H4 (cell line): Measurements from ENCODE around the gene RAB36. TPM values are rescaled to one million over a fixed set of nuclear protein-coding genes. Genes with fewer than 3 reads are reported as not detected.

Source experiments
- DNase-seq: peaks from one replicate; pipeline ENCODE4 v3.0.0-alpha.2; 2015; ENCODE audit warnings: low spot score
- total RNA-seq: library from RNA; depleted of rRNA; stranded (reverse); fragments of >200 nt; shearing (Covaris generic); gene quantifications from 2 replicates; pipeline ENCODE4 v1.2.3, GENCODE V29; 2014

The RAB36 gene
- total RNA-seq, 1 experiment from 2014 or later, result 3.0 TPM

DNA sequence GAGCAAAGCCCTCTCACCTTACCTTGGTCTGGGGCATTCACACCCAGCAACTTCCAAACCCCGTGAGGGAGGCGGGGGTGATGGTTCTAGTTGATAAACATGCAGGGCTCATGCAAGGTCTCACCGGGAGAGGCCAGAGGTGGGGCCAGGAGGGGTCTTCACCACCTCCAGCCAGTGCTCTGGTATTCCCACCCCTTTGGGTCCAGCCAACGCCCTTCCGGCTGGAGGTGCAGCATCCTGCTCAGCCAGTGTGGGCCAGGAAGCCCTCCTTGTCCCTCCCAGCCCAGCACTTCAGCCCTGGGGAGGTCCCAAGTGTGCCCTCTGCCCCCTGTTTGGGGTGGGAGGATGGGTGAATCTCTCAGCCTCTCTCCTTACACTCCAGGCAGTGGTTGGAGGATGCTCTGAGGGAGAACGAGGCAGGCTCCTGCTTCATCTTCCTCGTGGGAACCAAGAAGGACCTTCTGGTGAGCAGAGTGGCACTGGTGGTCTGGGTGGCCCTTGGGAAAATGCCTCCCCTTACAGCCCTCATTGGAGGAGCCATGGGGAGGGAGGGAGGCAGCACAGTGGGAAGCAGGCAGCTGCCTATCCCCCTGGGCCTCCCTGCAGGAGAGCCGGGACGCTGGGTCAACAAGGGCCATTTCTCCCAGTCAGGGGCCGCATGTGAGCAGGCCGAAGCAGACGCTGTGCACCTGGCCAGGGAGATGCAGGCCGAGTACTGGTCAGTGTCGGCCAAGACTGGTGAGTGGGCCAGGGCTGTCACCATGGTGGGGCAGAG is 13.4 kb downstream of the RAB36 start:
- no peak for DNase-seq

DNA sequence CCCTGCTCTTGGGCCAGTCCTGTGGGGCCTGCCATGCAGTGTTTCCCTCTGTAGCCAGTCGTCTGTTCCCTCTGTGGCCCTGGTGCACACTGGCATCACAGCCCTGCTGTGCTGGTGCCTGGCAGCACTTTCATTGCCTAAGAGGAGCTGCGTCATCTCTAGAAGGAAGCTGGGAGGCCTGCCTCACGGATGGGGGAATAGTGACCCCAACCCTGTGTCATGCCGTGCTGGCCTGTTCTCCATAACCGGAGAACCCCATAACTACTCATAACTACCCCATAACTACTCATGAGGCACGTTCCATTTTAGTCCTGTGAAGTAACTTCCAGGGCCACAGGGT is 14.0 kb downstream of the RAB36 start:
- no peak for DNase-seq

DNA sequence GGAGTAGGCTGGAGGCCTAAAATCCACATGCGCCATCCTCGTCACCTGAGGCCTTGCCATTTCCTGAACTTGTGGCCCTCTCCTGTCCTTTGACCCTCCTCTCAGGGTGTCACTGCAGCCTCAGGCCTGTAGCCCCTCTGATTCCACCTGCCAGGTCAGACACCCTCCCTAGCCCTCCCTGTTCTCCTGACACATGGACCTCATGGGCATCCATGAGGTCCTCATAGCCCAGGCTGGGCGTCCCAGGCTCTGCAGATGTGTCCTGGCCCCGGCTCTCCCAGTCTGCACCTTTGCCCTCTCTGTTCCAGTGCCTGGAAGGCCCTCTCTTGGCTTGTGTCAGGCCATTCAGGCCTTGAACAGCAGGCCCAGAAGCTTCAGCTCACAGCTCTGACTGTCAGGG is 15.8 kb downstream of the RAB36 start:
- DNase-seq, result no peak

DNA sequence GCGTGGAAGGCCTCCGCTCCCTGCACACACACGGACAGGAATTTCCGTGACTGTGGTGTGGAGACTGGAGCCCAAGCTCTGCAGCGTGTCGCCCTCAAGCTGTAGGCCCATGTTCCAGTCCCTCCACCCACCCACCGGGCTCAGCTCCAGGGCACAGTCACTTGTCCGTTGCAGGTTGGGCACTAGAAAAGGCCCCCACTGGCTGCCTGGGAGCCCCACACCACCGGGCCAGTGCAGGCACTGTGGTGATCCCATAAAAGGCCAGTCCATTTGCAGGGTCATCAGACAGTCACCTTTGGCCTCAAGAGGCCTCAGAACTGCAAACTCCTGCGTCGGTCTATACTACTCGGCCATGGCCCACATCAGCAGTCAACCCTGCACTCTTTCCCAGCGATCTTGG is 16.3 kb downstream of the RAB36 start:
- no peak for DNase-seq

DNA sequence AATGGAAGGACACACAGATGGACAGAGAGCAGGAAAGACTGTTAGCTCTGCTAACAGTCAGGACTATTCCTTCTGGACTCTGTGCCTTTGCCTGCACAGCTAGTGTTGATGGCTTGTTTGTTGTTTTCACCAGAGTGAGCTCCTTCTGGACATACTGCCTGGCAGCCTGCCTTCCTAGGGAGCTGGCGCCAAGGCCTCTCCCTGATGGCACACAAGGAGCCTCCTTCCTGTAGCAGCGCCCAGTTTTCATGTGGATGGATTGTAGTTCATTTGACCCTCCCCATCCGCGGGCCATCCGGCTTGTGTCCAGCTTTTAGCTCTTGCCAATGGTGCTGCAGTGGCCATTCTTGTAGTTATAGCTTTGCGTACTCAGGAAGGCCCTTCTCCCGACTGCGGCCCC is 18.4 kb downstream of the RAB36 start:
- DNase-seq, result no peak

DNA sequence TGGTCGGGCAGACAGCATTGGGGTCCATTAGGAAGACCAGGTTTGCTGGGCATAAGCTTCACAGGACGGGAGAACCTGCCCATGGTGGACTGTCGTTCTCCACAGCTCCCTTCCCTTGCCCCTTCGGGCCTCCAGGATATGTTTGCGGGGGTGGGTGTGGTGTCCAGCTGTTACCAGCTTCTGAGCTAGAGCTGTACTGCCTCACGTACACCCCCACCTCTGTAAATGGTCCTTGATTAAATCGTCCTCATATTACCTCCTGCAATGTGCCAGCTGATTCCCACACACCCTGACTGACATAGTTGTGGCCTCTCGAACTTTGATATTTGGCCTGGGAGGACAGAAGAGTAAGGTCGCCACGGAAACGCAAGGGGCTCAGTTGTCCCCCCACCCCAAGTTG is 18.8 kb downstream of the RAB36 start:
- DNase-seq, result no peak

DNA sequence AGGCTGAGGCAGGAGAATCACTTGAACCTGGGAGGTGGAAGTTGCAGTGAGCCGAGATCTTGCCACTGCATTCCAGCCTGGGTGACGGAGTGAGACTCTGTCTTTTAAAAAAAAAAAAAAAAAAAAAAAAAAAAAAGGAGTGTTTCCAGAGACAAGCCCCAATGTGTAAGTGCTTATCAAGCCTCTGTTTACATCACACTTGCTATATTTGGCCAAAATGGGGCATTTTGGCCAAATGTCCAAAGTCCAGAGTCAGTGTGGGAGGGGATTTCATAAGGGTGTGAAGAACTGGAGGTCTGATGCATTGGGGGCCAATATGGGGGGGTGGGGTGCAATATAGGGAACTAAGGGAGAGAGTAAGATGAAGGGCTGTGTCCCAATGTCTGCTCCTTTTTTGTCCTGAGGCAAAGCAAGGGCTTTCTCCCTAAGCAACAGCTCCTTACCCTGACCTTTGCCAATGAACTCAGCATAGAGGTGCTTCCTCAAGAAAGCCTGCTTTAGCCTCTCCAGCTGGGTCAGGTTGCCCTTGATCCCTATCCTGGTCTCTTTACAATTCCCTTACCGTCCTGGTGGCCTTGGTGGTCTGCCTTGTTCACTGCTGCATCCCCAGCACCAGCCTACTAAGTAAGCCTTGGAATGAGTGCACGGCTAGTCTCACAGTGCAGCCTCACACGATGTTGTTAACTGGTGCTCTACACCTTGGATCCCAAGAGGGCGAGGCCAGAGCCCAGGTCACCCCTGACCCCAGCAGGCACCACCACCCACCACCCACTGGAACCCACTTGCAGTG is 21.0 kb downstream of the RAB36 start:
- DNase-seq, result no peak

DNA sequence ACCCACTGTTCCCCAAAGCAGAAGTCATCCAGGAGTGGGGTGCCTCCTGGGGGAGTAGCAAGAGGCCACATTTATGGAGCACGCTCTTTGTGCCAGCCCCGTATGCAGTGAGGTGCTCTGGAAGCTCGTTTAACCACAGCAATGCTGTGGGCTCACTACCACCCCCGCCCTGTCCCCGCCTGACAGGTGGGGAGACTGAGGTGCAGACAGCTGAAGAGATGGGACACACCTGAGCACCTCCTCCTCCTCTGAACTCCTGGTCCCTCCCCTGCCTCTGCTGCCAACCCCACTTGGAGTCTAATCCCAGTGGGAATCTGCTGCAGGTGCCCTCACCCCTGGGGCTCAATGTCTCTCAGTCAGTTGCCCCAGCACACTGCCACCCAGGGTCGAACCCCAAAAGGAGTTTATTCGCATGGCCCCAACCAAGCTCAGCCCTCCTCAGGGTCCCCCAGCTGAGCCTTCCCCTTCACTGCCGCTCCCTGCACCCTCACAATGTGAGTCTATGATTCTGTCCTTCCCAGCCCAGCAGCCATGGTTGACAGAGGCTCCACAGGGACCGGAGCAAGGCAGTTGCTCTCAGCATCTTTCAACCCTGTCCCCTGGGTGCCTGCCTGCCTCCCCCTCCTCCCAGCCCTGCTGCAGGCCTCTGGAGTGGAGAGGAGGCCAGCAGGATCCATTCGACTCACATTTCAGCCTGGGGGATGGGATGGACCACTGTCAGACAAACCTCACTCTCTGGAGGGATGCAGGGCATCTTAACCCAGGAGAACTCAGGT is 21.8 kb downstream of the RAB36 start:
- DNase-seq, result no peak

DNA sequence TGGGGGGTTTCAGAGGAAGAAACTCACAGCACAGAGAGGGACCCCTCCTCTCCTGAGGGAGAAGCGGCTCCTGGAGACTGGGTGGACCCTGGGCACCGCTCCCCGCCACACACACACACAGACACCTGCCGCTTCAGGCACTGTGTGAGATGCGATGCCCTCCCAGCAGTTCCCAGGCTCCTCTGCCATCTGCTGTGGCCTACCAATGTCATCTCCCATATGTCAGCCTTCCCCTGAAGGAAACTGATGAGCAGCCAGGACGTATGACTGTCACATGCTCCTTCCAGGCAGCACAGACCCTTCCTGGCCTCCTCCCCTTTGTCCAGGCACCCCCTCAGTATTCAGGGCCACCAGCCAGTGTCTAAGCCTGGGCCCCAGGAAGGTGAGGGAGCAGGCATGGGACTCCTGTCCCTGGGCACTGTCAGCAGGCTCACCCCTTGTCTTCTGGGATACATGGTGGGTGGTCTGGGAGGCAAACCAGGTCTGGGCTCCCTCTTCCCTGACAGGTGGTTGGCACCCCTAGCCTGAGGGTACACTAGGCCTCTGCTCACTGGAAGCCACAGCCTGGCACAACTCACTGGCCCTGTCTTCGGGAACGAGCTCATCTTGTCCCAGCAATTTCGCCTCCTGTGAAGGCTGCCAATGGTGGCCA is 23.2 kb downstream of the RAB36 start:
- no peak for DNase-seq

DNA sequence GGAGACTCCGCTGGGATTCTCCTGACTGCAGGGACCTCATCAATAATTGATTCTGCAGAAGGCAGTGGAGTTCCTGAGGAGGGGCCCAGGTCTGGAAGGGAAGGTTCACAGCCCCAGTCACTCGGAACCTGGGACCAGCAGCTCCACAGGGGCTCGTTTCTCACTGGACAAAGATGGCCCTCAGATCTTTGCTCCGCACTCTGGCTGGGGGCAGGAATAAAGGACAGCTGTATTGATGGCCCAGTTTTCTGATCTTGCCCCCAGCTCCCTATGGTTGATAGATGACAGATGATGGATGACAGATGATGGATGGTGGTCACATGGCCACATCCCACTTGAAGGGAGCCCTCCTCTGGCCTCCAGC is 23.7 kb downstream of the RAB36 start:
- no peak for DNase-seq

DNA sequence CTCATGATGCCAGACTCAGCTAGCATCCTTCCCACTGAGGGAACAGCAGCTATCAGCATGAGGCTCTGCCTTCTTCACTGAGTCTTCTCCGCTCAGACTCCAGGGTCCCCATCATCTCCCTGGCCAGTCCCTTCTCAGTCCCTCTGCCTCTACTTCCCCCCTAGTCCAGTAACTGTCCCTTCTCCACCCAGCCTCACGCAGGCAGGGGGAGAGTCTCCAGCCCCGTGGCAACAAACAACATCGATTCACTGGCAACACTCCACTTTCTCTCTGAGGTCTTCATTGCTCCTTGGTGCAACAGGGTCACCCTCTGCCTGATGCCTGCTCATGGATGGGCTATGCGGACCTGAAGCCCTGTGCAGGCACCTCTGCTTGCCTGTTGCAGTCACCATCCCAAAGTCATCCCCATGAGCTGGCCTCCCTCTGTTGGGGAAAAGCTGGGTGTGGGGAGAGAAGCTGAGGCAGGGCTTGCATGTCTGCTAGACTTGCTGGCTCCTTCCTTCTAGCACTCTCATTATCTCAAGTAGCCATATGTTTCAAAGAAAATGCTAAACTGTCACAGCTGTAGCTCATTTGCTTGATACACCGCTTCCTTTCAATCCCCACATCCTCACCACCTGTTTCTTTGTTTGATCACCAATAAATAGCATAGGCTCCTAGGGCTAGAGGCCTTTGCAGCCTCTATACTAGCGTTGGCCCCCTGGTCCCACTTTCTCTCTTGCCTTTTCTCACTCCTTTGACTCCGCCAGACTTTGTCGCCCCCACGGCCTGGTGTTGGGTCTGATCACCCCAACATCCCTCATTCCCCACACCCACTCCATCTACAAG is 30.8 kb downstream of the RAB36 start:
- DNase-seq, result no peak

DNA sequence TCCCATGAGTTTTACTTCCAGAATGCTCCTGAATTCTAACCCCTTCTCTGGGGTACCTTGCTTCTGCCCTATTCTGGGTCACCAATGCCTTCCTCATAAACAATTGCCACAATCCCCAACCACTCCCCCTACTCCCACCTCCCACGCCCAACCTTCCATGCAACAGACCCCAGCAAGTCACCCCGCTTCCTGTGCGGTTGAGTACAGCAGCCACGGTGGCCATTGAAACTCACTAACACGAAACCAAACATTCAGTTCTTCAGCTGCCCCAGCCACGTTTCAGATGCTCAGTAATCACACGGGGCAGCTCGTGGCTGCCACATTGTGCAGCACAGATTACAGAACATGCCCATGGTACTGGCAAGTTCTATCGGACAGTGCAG is 31.4 kb downstream of the RAB36 start:
- no peak for DNase-seq

DNA sequence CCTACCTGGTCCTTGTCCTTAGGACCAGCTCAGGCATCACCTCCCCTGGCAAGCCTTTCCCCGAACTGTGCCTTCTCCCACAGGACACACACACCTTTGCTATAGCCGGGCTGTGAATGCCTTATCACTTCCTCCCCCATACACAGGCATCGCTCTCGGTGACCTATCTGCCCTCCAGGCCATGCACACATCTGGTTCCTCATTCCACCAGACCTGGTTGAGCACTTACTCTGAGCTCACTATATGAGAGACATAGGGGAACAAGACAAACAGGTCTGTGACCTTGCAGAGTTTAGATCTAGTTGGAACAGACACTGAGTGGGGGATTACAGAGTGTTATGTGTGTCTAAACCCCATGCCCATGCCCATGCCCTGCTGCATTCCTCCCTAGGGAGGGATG is 31.9 kb downstream of the RAB36 start:
- no peak for DNase-seq

DNA sequence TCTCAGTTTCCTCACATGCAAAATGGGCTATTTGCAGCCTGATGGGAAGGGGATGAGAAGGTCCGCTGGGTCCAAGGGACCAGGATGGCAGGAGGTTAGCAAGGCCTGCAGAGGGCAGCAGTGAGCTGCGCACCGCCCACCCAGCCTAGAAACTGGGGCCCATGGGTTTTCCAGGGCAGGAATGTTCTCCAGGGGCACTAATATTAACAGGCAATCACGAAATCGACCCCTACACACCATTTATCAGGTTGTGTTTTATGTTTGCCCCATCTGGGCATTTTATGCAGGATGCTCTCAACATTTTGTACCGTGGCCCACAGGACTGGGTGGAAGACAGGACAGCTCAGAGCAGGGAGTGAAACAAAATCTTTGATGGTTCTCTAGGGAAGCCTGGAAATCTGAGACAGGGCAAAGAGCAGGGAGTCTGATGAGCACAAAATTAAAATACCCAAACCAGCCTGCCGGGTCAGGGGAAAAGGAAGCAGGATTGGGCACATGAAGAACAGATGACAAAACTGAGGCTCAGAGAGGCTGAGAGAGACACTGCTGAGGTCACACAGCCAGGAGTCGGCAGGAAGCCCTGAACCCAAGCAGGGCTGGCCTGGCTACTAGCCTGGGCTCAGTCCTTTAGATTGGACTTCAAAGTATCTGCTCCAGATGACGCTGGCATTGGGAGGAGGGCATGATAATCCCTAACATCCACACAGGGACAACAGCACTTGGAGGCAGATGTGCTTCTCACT is 33.4 kb downstream of the RAB36 start:
- DNase-seq, result peak; percentile 28

DNA sequence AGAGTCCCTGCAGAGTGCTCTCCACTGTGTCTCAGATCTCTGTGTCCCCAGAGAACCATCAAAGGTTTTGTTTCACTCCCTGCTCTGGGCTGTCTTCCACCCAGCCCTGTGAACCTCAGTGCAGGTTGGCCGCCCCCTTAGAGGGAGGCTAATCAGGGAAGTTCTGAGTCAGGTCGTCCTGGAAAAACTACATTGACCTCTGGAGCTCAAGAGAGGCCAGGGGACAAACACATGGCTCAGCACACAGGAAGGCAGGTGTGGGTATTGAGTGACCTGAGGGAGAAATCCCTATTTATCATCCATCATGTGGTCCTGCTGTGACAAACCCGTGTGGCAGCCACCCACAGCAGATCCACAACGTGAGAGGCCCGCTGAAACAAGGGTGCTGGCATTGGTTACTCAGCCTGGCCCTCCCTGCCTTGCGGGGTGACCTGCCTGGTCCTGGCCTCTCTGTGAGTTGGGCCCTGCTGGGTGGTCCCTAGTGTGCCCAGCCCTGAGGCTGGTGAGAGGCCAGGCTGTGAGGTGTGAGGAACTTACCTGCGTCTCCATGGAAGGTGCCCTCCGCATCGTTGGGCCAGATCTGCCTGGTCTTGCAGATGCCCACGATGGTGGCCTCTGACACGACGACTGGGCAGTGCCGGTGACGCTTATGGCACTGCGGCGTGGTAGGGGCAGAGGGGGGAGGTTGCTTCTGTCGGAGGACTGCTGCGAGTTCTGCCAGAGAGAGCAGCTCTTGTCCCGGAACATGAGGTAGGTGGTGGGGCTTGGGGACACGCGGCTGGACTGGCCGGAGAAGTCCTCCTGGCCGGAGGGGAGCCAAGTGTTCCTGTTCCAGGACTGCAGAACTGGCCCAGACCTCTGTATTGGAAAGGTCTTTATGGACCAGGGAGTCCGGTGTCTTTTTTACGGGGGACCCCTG is 34.4 kb downstream of the RAB36 start:
- DNase-seq, result no peak

DNA sequence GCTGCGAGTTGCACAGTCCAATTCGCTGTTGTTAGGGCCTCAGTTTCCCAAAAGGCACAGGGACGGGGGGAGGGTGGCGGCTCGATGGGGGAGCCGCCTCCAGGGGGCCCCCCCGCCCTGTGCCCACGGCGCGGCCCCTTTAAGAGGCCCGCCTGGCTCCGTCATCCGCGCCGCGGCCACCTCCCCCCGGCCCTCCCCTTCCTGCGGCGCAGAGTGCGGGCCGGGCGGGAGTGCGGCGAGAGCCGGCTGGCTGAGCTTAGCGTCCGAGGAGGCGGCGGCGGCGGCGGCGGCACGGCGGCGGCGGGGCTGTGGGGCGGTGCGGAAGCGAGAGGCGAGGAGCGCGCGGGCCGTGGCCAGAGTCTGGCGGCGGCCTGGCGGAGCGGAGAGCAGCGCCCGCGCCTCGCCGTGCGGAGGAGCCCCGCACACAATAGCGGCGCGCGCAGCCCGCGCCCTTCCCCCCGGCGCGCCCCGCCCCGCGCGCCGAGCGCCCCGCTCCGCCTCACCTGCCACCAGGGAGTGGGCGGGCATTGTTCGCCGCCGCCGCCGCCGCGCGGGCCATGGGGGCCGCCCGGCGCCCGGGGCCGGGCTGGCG is 35.1 kb downstream of the RAB36 start, which contains the start of gene BCR:
Gene BCR (plus strand): TSS at position 209 of the 592 bp plus-strand sequence. CDS start 452 bp downstream, outside the sequence.
- no peak for DNase-seq

DNA sequence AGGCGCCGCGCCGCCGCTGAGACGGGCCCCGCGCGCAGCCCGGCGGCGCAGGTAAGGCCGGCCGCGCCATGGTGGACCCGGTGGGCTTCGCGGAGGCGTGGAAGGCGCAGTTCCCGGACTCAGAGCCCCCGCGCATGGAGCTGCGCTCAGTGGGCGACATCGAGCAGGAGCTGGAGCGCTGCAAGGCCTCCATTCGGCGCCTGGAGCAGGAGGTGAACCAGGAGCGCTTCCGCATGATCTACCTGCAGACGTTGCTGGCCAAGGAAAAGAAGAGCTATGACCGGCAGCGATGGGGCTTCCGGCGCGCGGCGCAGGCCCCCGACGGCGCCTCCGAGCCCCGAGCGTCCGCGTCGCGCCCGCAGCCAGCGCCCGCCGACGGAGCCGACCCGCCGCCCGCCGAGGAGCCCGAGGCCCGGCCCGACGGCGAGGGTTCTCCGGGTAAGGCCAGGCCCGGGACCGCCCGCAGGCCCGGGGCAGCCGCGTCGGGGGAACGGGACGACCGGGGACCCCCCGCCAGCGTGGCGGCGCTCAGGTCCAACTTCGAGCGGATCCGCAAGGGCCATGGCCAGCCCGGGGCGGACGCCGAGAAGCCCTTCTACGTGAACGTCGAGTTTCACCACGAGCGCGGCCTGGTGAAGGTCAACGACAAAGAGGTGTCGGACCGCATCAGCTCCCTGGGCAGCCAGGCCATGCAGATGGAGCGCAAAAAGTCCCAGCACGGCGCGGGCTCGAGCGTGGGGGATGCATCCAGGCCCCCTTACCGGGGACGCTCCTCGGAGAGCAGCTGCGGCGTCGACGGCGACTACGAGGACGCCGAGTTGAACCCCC is 35.8 kb downstream of the RAB36 start:
- no peak for DNase-seq

DNA sequence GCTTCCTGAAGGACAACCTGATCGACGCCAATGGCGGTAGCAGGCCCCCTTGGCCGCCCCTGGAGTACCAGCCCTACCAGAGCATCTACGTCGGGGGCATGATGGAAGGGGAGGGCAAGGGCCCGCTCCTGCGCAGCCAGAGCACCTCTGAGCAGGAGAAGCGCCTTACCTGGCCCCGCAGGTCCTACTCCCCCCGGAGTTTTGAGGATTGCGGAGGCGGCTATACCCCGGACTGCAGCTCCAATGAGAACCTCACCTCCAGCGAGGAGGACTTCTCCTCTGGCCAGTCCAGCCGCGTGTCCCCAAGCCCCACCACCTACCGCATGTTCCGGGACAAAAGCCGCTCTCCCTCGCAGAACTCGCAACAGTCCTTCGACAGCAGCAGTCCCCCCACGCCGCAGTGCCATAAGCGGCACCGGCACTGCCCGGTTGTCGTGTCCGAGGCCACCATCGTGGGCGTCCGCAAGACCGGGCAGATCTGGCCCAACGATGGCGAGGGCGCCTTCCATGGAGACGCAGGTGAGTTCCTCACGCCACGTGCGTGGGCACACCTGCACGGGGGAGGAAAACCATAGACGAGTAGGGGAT is 36.5 kb downstream of the RAB36 start:
- no peak for DNase-seq
